MG63 (cell line): ENCODE measurements around the gene IFNL4. TPM values are rescaled to one million over a fixed set of nuclear protein-coding genes. Genes with fewer than 3 reads are reported as not detected.

Experiments used
- DNase-seq: peaks from one replicate; pipeline ENCODE4 v3.0.0-alpha.2; 2020
- H3K27me3 ChIP-seq: fragments of 250-450 bp; sonication (Bioruptor Pico); 2 replicates; pipeline ENCODE4 v1.5.1; 2020; ENCODE audit warnings: mild to moderate bottlenecking, moderate library complexity
- H3K36me3 ChIP-seq: fragments of 250-450 bp; sonication (Bioruptor Pico); 2 replicates; pipeline ENCODE4 v1.5.1; 2020; ENCODE audit warnings: mild to moderate bottlenecking, moderate library complexity
- H3K4me3 ChIP-seq: fragments of 250-450 bp; sonication (Bioruptor Pico); 2 replicates; pipeline ENCODE4 v1.5.1; 2020; ENCODE audit warnings: mild to moderate bottlenecking, moderate library complexity
- H3K9me3 ChIP-seq: fragments of 250-450 bp; sonication (Bioruptor Pico); 2 replicates; pipeline ENCODE4 v1.5.1; 2020; ENCODE audit warnings: mild to moderate bottlenecking, moderate library complexity
- total RNA-seq: library from RNA; depleted of rRNA; stranded (reverse); fragments of >200 nt; shearing (Covaris generic); gene quantifications from 2 replicates; pipeline ENCODE4 v1.2.3, GENCODE V29; 2014; ENCODE audit warnings: low replicate concordance

IFNL4 gene
- total RNA-seq, 1 experiment from 2014 or later: not detected

GRCh38 chr19:39209196-39209595 lies 39.5 kb downstream of the IFNL4 start:
- H3K4me3 ChIP-seq: no peak overlapping the region
- H3K9me3 ChIP-seq: no peaks in the 10 kb centered on the region
- no peaks in the 10 kb centered on the region for H3K27me3 ChIP-seq
- DNase-seq: no peak
- H3K36me3 ChIP-seq: no peaks in the 10 kb centered on the region

- Histone ChIP-seq H3K27me3 (no peaks in the 10 kb centered on the region), H3K9me3 (no peaks in the 10 kb centered on the region), H3K36me3 (no peaks in the 10 kb centered on the region), H3K4me3 (no peak overlapping the region)
- DNase-seq: no peak
Observed at GRCh38 chr19:39208175-39208795, 40.4 kb downstream of the IFNL4 start.

GRCh38 chr19:39207293-39207836 lies 41.3 kb downstream of the IFNL4 start:
- Histone ChIP-seq H3K36me3 (no peaks in the 10 kb centered on the region), H3K4me3 (no peak overlapping the region), H3K9me3 (no peaks in the 10 kb centered on the region), H3K27me3 (no peaks in the 10 kb centered on the region)
- no peak for DNase-seq

- no peak overlapping the region for H3K4me3 ChIP-seq
- H3K9me3 ChIP-seq: no peaks in the 10 kb centered on the region
- no peak for DNase-seq
- no peaks in the 10 kb centered on the region for H3K27me3 ChIP-seq
- H3K36me3 ChIP-seq: no peaks in the 10 kb centered on the region
Observed at GRCh38 chr19:39206122-39206521, 42.5 kb downstream of the IFNL4 start.

GRCh38 chr19:39205449-39205764 lies 43.2 kb downstream of the IFNL4 start:
- no peaks in the 10 kb centered on the region for H3K27me3 ChIP-seq
- no peaks in the 10 kb centered on the region for H3K9me3 ChIP-seq
- H3K36me3 ChIP-seq: no peaks in the 10 kb centered on the region
- H3K4me3 ChIP-seq: no peak overlapping the region
- no peak for DNase-seq

GRCh38 chr19:39203372-39204341 lies 45.0 kb downstream of the IFNL4 start, which contains the start of gene SYCN:
SYCN (minus strand) TSS chr19:39204263; CDS start chr19:39204254, 9 bp downstream.
- no peak for DNase-seq
- H3K9me3 ChIP-seq: no peaks in the 10 kb centered on the region

GRCh38 chr19:39202998-39203355 lies 45.7 kb downstream of the IFNL4 start:
- DNase-seq: no peak
- Histone ChIP-seq H3K9me3 (no peaks in the 10 kb centered on the region), H3K36me3 (no peaks in the 10 kb centered on the region), H3K27me3 (no peaks in the 10 kb centered on the region), H3K4me3 (no peak overlapping the region)

More at GRCh38 chr19:39203372-39204341, 45.0 kb downstream of the IFNL4 start, which contains the start of gene SYCN:
- Histone ChIP-seq H3K36me3 (no peaks in the 10 kb centered on the region), H3K4me3 (no peak within 1 kb of the TSS), H3K27me3 (no peaks in the 10 kb centered on the region)

- Histone ChIP-seq H3K9me3 (no peaks in the 10 kb centered on the region), H3K36me3 (no peaks in the 10 kb centered on the region), H3K27me3 (no peaks in the 10 kb centered on the region; the same call in 1 of the 2 replicates), H3K4me3 (no peak overlapping the region)
- no peak for DNase-seq
Observed at GRCh38 chr19:39200803-39201115, 47.9 kb downstream of the IFNL4 start.

- H3K9me3 ChIP-seq: no peaks in the 10 kb centered on the region
- no peak overlapping the region for H3K4me3 ChIP-seq
- no peaks in the 10 kb centered on the region for H3K36me3 ChIP-seq
- no peak for DNase-seq
- no peaks in the 10 kb centered on the region; the same call in 1 of the 2 replicates for H3K27me3 ChIP-seq
Observed at GRCh38 chr19:39200066-39200802, 48.4 kb downstream of the IFNL4 start.

- Histone ChIP-seq H3K36me3 (no peaks in the 10 kb centered on the region), H3K9me3 (no peaks in the 10 kb centered on the region), H3K4me3 (no peak overlapping the region), H3K27me3 (peaks cover 3% of the 10 kb centered on the region; the same call in 1 of the 2 replicates)
- peak; percentile 87 for DNase-seq
Observed at GRCh38 chr19:39199025-39199424, 49.6 kb downstream of the IFNL4 start.

GRCh38 chr19:39197808-39198207 lies 50.8 kb downstream of the IFNL4 start:
- no peaks in the 10 kb centered on the region for H3K9me3 ChIP-seq
- no peak overlapping the region for H3K4me3 ChIP-seq
- H3K27me3 ChIP-seq: peaks cover 3% of the 10 kb centered on the region; the same call in 1 of the 2 replicates
- peak; percentile 63 for DNase-seq
- H3K36me3 ChIP-seq: no peaks in the 10 kb centered on the region

GRCh38 chr19:39196860-39197562 lies 51.6 kb downstream of the IFNL4 start, which contains the start of gene NCCRP1:
NCCRP1 (plus strand) TSS chr19:39196964; CDS start chr19:39196983, 19 bp downstream.
- no peak for DNase-seq
- Histone ChIP-seq H3K9me3 (no peaks in the 10 kb centered on the region), H3K36me3 (no peaks in the 10 kb centered on the region), H3K27me3 (peaks cover 3% of the 10 kb centered on the region; the same call in 1 of the 2 replicates), H3K4me3 (no peak within 1 kb of the TSS)

GRCh38 chr19:39196320-39196719 lies 52.3 kb downstream of the IFNL4 start:
- Histone ChIP-seq H3K4me3 (no peak overlapping the region), H3K27me3 (peaks cover 3% of the 10 kb centered on the region; the same call in 1 of the 2 replicates), H3K36me3 (no peaks in the 10 kb centered on the region), H3K9me3 (no peaks in the 10 kb centered on the region)
- no peak for DNase-seq
